SW 1271 (cell line): ENCODE measurements around the gene PTPRO.

ENCODE experiments used
- DNase-seq, 2 experiments: peaks; one replicate each; lab custom pipeline; 2025; lab: John Stamatoyannopoulos, UW

PTPRO gene

DNA sequence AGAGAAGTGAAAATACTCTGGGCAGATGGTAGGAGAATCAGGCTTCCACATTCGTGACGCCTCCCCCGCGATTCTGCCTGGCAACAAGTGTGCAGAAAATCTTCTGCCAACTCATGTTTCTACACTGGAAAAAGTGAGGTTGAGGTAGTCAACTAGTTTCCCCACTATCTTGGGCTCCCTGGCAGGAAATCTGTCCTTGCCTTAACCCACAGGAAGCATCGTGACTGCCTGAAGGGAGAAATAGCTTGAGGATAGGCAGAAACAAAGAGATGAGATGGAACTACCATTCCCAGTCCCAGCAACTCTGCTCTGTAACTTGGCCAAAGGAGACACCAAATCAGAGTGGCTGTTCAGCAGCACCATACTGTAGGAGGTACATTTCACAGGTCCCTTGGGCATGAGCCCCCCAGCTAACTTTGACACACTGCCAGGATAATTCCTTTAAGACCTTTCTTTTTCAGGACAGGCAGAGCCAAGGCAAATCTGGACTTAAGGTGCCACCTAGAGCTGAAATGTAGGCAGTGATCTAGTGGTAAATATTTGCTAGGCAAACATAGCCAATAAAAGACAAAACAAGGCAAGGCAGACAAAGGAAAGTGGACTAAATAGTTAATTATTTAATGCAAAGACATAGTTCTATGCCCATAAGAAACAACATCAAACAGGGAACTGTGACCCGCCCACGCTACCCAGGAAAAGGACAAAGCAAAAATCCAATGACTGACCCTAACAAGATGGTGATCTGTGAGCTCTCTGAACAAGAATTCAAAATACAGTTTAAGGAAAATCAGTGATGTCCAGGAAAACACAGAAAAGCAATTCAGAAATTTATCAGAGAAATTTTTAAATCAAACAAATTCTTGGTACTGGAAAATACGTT, 205.1 kb downstream of the PTPRO start:
- DNase-seq: peak in 1 of 2 experiments; percentile 13

DNA sequence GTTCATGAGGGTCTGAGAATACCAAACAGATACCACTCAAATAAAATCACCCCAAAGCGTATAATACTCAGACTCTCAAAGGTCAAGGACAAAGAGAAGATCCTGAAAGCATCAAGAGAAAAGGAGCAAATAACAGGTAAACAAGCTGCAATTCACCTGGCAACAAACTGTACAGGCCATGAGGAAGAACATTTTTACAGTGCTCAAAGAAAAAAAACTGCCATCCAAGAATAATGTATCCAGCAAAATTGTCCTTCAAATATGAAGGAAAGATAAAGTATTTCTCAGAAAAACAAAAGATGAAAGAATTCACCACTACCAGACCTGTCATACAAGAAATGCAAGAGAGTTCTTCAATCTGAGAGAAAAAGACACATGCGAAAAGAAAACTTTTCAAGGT, 206.4 kb downstream of the PTPRO start:
- DNase-seq: no peak

DNA sequence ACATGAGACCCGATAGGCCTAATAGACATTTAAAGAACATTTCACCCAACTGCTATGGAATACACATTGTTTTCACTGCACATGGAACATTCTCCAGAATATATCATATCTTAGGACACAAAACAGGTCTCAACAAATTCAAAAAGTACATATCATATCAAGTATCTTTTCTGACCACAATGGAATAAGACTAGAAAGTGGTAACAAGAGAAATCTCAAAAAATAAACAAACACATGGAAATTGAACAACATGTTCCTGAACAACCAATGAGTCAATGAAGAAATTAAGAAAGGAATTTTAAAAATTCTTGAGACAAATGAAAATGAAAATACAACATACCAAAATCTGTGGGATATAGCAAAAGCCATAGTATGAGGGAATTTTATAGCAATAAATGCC, 208.1 kb downstream of the PTPRO start:
- no peak for DNase-seq

DNA sequence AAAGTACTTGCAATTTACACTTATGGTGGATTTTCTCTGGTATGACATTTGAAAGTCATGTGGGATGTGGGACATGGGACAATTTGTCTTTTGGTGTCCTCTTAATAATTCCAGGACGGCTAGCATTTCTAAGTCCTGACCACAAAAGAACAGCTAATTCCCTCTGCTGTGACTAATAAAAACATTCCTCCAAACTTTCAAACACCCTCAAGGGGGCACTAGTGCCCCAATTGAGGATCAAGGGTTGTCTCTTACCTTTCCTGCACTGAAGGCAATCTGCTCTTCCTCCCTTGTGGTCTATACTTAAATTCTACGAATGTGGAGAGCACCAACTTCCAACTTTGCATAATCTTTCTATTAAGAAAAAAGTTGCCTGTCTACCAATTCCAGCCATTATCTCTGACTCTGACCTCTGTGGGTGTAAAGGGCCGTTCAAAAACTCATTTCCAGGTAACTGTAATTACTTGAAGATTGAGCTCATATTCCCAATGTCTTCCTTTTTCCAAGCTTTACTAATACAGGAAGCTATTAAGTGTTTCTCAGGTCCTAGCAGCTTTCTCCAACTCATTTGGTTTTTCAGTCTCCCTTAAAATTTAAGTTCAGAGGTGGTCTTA, 210.2 kb downstream of the PTPRO start:
- DNase-seq: peak in 1 of 2 experiments; percentile 56

DNA sequence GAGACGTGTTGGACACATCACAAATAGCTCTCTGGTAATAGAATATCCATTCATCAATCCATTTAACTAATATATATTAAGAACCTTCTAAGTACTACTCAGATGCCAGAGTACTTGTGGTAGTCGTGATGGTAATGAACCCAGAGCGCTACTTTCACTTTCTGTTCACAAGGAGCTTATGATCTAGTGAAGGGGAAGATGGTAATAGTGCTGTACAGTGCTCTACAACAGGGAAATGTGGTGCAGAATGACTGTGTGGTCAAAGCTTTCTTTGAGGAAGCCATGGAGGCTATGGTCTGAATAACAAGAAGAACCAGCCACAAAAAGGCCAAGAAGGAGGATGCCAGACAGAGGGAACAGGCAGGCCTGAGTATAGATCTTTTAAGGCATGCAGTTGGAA, 212.0 kb downstream of the PTPRO start:
- DNase-seq: no peak

DNA sequence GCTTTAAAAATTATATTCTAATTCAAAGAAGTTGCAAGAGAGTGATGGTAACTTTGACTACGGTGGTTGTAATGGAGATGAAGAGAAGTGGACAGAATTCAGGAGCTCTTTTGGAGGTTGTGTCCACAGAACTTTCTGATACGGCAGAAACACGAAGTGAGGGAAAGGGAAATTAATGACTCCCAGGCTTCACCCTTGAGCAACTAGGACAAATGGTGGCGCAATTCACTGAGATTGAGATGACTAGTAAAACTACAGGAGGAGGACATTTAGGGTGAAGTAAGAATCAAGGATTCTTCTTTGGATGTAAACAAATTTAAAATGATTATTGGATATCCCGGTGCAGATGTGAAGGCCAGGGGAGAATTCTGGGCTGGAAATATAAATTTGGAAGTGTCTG, 212.6 kb downstream of the PTPRO start:
- DNase-seq: no peak

DNA sequence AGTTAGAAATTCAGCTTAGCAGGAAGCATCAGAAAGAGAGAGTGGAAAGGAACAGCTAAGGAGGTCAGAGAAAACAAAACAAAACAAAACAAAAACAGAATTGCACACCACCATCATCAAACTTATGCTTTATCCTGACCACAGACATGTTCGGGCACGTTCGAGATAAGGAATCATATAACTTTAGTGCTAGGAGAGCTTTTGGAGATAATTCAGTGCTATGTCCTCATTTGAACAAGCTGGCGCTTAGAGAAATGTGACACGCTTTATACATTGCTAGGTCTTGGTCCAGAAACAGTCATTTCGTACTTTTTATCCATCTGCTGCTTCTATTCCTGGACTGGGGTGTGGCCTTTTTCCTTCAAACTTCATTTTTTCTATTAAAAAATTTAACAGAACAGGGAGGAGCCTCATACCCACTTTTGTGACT, 213.1 kb downstream of the PTPRO start:
- DNase-seq: no peak

- DNase-seq: no peak
Observed at GRCh38 chr12:15536446-15536845, 214.1 kb downstream of the PTPRO start.

- DNase-seq: no peak
Observed at GRCh38 chr12:15538881-15539280, 216.6 kb downstream of the PTPRO start.

- no peak for DNase-seq
Observed at GRCh38 chr12:15540005-15540404, 217.7 kb downstream of the PTPRO start.

DNA sequence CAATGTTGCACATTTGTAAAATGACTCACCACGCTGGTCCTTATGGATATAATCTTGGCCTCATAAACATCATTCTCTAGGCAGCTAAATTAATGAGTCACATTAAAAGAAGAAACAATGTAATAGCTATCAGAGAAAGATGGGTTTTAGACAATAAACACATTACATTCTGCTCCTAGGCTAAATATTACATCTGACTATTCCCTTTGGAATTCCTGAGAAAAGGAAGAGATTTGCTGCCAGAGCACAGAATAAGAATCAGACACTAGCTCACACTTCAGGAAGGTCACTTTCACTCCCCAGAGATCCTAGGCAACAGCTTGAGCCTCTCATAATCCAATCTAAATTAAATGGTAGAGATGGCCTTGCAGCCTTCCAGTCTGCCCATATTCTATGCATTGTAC, 218.2 kb downstream of the PTPRO start:
- no peak for DNase-seq

GRCh38 chr12:15541996-15542631, 219.8 kb downstream of the PTPRO start:
- no peak for DNase-seq

- no peak for DNase-seq
Observed at GRCh38 chr12:15543347-15543746, 221.0 kb downstream of the PTPRO start.

- DNase-seq: no peak
Observed at GRCh38 chr12:15544589-15544988, 222.3 kb downstream of the PTPRO start.

DNA sequence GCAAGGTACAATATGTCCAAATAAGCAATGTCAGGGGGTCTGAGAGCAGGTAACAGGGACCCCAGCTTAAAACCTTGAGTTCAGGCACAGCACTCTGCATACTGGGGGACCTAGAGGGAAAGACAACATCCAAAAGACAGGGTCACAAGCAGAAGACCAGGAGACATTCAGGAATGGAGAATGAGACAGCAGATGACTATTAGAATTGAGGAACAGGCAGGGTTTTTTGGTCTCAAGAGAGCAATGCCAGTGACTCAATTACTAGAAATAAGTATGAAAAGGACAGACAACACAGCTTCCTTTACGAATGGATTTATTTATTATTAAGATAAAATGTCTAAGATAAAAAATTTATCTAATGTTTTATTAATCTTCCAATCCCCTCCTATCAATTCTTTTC, 223.0 kb downstream of the PTPRO start:
- no peak for DNase-seq

DNA sequence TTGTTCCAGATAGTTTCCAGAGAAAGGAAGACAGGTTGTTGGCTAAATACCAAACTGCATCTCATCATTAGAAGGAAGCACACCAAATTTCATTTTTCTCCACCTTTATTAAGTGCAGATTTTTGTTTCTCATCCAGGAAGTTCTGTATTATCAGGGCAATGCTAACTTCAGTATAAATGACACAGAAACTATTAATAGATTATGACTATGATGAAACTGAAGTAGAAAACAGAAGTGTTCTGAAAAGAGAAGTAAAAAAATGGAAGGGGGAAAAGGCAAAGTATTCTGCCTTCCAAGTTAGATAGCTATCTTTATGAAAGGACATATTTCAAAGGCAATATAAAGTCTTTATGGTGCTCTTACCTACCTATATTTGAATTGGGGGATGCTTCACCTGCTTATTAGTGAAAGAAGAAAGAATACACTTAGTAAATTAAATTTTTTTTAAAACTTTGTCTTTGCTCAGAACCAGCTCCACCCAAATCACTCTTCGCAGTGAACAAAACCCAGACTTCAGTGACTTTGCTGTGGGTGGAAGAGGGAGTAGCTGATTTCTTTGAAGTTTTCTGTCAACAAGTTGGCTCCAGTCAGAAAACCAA, 223.9 kb downstream of the PTPRO start:
- DNase-seq: no peak

DNA sequence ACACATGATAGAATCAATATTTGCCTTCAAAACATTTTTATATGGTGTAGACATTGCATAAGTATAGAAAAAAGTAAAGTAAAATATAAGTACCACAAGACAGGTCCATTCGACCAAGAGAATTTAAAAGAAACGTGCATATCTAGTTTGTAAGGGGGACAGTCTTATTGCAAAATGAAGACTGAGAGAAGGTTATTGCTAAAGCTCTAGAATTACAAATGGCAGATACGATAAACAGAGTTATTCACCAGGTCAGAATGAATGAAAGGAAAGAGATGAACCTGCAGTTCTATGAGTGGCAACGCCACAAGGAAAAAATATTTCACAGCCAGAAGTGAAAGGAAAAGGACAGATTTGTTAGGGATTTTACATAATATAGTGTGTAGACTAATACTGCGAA, 224.8 kb downstream of the PTPRO start:
- DNase-seq: no peak

DNA sequence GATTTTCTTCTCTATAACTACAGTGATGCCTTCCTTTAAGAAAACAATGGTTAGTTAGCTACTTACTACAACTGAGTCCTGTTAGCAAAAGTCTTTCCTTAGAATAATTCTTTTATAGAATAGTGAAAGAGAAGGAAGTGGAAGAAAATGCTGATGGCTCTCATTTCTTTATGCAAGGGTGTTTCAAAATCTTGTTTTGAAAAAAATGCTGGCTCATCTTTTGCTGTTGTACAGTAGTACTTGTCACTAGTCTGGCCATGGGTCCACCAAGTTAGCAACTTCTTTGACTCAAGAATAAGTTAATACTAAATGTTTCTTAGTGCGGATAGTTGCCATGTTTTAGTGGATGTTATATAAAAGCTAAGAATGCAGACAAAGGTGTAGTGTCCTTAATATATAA, 225.4 kb downstream of the PTPRO start:
- DNase-seq: no peak

- no peak for DNase-seq
Observed at GRCh38 chr12:15550793-15551192, 228.5 kb downstream of the PTPRO start.

DNA sequence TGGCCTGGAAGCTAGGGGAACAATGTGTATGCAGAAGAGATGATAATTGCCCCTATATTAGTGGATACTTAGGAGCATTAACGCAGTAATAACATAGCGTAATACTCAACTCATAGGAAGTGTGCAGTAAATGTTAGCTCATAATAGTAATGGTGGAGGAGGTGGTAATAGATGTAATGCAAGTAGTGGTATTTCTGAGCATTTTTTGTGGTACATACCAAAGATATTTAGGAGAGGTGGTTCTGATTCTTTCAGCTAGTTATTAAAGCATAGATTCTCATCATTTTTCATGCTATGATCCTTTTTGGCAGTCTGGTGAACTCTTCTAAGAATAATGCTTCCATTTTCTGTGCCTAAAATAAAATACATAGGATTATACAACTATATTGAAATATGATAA, 233.1 kb downstream of the PTPRO start:
- DNase-seq: no peak

GRCh38 chr12:15556411-15557102, 234.2 kb downstream of the PTPRO start:
- no peak for DNase-seq

DNA sequence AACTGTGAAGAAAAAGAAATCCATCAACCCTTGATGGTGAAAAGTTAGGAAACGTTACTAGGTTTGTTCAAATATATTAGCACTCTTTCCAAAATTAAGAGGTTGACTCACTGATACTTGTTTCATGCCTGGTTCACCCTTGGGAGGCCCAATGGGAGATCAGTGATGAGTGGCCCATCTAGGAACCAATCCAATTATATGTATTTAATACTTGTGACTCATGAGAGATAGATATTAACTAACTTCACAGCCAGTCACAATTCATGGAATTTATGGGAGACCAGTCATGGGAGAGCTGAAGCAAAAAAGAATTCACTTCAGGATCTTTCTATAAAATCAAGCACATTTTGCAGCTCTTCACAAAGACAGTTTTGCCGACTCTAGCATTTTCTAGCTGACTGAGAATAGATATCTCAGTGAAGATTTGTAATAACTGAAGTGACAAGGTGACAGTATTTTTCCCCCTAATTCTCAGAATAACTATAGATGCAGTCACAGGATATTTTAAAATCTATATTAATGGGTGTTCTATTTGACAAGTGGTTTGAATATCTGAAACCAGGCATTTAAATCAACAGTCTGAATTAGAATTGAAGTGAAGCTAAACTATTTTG, 236.7 kb downstream of the PTPRO start:
- DNase-seq: no peak
